CD4-positive, alpha-beta T cell (primary cell): ENCODE measurements around the gene MICAL2. TPM values are rescaled to one million over a fixed set of nuclear protein-coding genes. Genes with fewer than 3 reads are reported as not detected.

Source experiments
- ATAC-seq: fragments of 200-7000 bp; cut with Tn5 transposase; one replicate; pipeline ENCODE4 v1.10.0; 2022; ENCODE audit warnings: mild to moderate bottlenecking; ENCODE audit not compliant: poor library complexity
- CTCF ChIA-PET: fragments of 350-600 bp; sonication (Branson Sonifier 250); formaldehyde crosslinking; loops from one replicate; lab custom pipeline; 2021; ENCODE audit warnings: antibody characterized with exemption, inconsistent platforms; lab: Charles Lee
- POLR2A ChIA-PET: fragments of 350-600 bp; sonication (Branson Sonifier 250); formaldehyde crosslinking; loops from one replicate; lab custom pipeline; 2021; ENCODE audit warnings: antibody characterized with exemption, inconsistent platforms; lab: Charles Lee
- DNase-seq, 14 experiments: peaks; one replicate each; pipeline ENCODE4 v3.0.0-alpha.2; 2013 to 2020; ENCODE audit warnings: mixed read lengths in 2 of 14
- H3K27ac ChIP-seq, 2 donors: one replicate each; pipeline versions ENCODE4 v1.5.1 to v1.7.0; 2013; ENCODE audit warnings: low read length in 2 of 2, low read depth in 1 of 2, mild to moderate bottlenecking in 1 of 2
- H3K27me3 ChIP-seq, 2 experiments: 1 replicate in 1 of 2; 2 replicates in 1 of 2; pipeline versions ENCODE4 v1.6.1 to v1.7.0; 2013; ENCODE audit warnings: low read length in 2 of 2, control low read depth in 1 of 2, mild to moderate bottlenecking in 1 of 2, moderate library complexity in 1 of 2; ENCODE audit not compliant: insufficient read depth in 2 of 2, control insufficient read depth in 1 of 2
- H3K36me3 ChIP-seq: one replicate; pipeline ENCODE4 v1.6.1; 2013; ENCODE audit warnings: low read length, control low read depth; ENCODE audit not compliant: insufficient read depth
- H3K4me1 ChIP-seq: one replicate; pipeline ENCODE4 v1.6.1; 2013; ENCODE audit warnings: low read length, control low read depth; ENCODE audit not compliant: insufficient read depth
- H3K4me3 ChIP-seq: one replicate; pipeline ENCODE4 v1.5.1; 2013; ENCODE audit warnings: mild to moderate bottlenecking, low read length, moderate library complexity
- H3K9me3 ChIP-seq, 2 experiments: 1 replicate in 1 of 2; 2 replicates in 1 of 2; pipeline versions ENCODE4 v1.6.1 to v1.7.0; 2013; ENCODE audit warnings: low read length in 2 of 2, mild to moderate bottlenecking in 2 of 2, control low read depth in 1 of 2, moderate library complexity in 1 of 2; ENCODE audit not compliant: control insufficient read depth in 1 of 2, insufficient read depth in 1 of 2
- H3K27ac Mint-ChIP-seq: one replicate; pipeline ENCODE4 v1.8.0; 2020; ENCODE audit warnings: mixed read lengths
- H3K27me3 Mint-ChIP-seq: one replicate; pipeline ENCODE4 v1.8.0; 2021; ENCODE audit warnings: mixed read lengths
- H3K36me3 Mint-ChIP-seq: one replicate; pipeline ENCODE4 v1.8.0; 2021; ENCODE audit warnings: low read depth, mixed read lengths
- H3K4me1 Mint-ChIP-seq: one replicate; pipeline ENCODE4 v1.8.0; 2021; ENCODE audit warnings: low read depth, mixed read lengths
- H3K4me3 Mint-ChIP-seq: one replicate; pipeline ENCODE4 v1.8.0; 2020; ENCODE audit warnings: mild to moderate bottlenecking, mixed read lengths
- H3K9me3 Mint-ChIP-seq: one replicate; pipeline ENCODE4 v1.8.0; 2020; ENCODE audit warnings: mixed read lengths
- CTCF ChIP-seq: fragments of 200-600 bp; IDR thresholded peaks from one replicate; pipeline ENCODE4 v1.8.0; 2022; ENCODE audit warnings: antibody characterized with exemption, mild to moderate bottlenecking
- intact Hi-C, 2 experiments: fragments of 100-400 bp; cut with DNase I in 1 of 2; cut with micrococcal nuclease in 1 of 2; formaldehyde crosslinking; loops; one replicate each; pipeline versions ENCODE4 v1.15.1 to v1.9.0; 2023 to 2025; cut with DNase I, micrococcal nuclease
- total RNA-seq, 174 experiments: library from RNA in 2 of 174; stranded (reverse) in 2 of 174; gene quantifications; one replicate each; pipeline ENCODE4 v1.2.3 and lab custom pipeline; 2021 to 2026

The MICAL2 gene
- total RNA-seq, 2 experiments from 2014 or later = 12.8 to 14.1 TPM

- peak in 1 of 14 experiments; percentile 5 for DNase-seq
- no peak for TF ChIP-seq CTCF
- Histone ChIP-seq H3K4me3 (no peak overlapping the region), H3K4me1 (peaks cover 10% of the 10 kb centered on the region), H3K27ac (no peak overlapping the region), H3K27me3 (no peaks in the 10 kb centered on the region), H3K36me3 (no peaks in the 10 kb centered on the region), H3K9me3 (no peaks in the 10 kb centered on the region)
- H3K27me3 Mint-ChIP-seq = no peaks in the 10 kb centered on the region
- no peak overlapping the region for H3K4me3 Mint-ChIP-seq
- ATAC-seq = no peak
- H3K36me3 Mint-ChIP-seq = no peaks in the 10 kb centered on the region
- ChIA-PET POLR2A (no interaction called here), CTCF (no interaction called here)
- peaks cover 10% of the 10 kb centered on the region for H3K4me1 Mint-ChIP-seq
- intact Hi-C loops = loop anchor here in 1 of 2 experiments (10.0 kb wide), 2 partner anchors 1261 to 1351 kb away; no protein-coding TSS in a partner anchor
- H3K27ac Mint-ChIP-seq = no peak overlapping the region
- no peaks in the 10 kb centered on the region for H3K9me3 Mint-ChIP-seq
Observed at GRCh38 chr11:12285811-12286222, 175.4 kb downstream of the MICAL2 start.

GRCh38 chr11:12286606-12287005, 176.2 kb downstream of the MICAL2 start:
- Mint-ChIP-seq H3K27ac (no peak overlapping the region), H3K9me3 (no peaks in the 10 kb centered on the region), H3K27me3 (no peaks in the 10 kb centered on the region), H3K4me1 (peaks cover 18% of the 10 kb centered on the region), H3K4me3 (no peak overlapping the region), H3K36me3 (no peaks in the 10 kb centered on the region)
- Histone ChIP-seq H3K27me3 (no peaks in the 10 kb centered on the region), H3K27ac (no peak overlapping the region), H3K4me1 (peaks cover 10% of the 10 kb centered on the region), H3K36me3 (no peaks in the 10 kb centered on the region), H3K4me3 (no peak overlapping the region), H3K9me3 (no peaks in the 10 kb centered on the region)
- ChIA-PET POLR2A (no interaction called here), CTCF (no interaction called here)
- DNase-seq (no peak), ATAC-seq (no peak)
- intact Hi-C loops = loop anchor here in 1 of 2 experiments (10.0 kb wide), 2 partner anchors 1262 to 1352 kb away; no protein-coding TSS in a partner anchor
- no peak for TF ChIP-seq CTCF

GRCh38 chr11:12287009-12287373, 176.6 kb downstream of the MICAL2 start:
- ChIA-PET POLR2A (no interaction called here), CTCF (no interaction called here)
- Histone ChIP-seq H3K4me1 (peaks cover 10% of the 10 kb centered on the region), H3K36me3 (no peaks in the 10 kb centered on the region), H3K9me3 (no peaks in the 10 kb centered on the region), H3K27me3 (no peaks in the 10 kb centered on the region), H3K27ac (no peak overlapping the region), H3K4me3 (no peak overlapping the region)
- H3K4me3 Mint-ChIP-seq = no peak overlapping the region
- no peak overlapping the region for H3K27ac Mint-ChIP-seq
- peaks cover 18% of the 10 kb centered on the region for H3K4me1 Mint-ChIP-seq
- DNase-seq = no peak
- intact Hi-C loops = loop anchor here in 1 of 2 experiments (10.0 kb wide), 2 partner anchors 1262 to 1352 kb away; no protein-coding TSS in a partner anchor
- no peaks in the 10 kb centered on the region for H3K36me3 Mint-ChIP-seq
- no peaks in the 10 kb centered on the region for H3K27me3 Mint-ChIP-seq
- ATAC-seq = no peak
- TF ChIP-seq CTCF = no peak
- H3K9me3 Mint-ChIP-seq = no peaks in the 10 kb centered on the region
